ENCODE measurements around the gene CUL3.

Gene CUL3

GRCh38 chr2:224570328-224570993 lies 14.7 kb downstream of the CUL3 start:
- H3K27me3 Mint-ChIP-seq (ENCODE audit: low read depth) = no peaks in the 10 kb centered on the region
- no peak for DNase-seq (ENCODE audit: low spot score)
- H3K4me3 Mint-ChIP-seq = no peak overlapping the region
- H3K36me3 Mint-ChIP-seq (ENCODE audit: low read depth) = peaks cover 25% of the 10 kb centered on the region
- H3K9me3 Mint-ChIP-seq = peaks cover 6% of the 10 kb centered on the region
- peaks cover 36% of the 10 kb centered on the region for H3K4me1 Mint-ChIP-seq (ENCODE audit: low read depth)
- no peak overlapping the region for H3K27ac Mint-ChIP-seq

DNA sequence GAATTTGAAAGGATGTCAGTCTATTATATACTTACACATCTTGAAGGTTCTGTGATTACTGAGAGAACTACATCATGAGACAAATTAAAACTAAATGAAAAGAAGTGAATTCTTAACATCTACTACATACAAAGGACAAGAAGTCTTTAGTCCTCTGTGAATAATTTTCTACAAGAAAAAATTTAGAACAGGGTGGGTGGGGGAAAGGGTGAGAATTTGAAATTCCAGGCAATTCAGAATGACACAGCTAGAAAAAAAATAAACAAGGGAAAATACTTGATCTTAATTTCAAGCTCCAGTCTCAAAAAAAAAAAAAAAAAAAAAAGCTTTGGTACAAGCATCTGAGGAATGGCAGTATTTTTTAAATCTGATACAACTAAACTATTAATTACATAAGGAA lies 15.5 kb downstream of the CUL3 start:
- DNase-seq (ENCODE audit: low spot score) = no peak
- Mint-ChIP-seq H3K4me3 (no peak overlapping the region), H3K9me3 (peaks cover 6% of the 10 kb centered on the region), H3K4me1 (ENCODE audit: low read depth) (peaks cover 33% of the 10 kb centered on the region), H3K27ac (no peak overlapping the region), H3K27me3 (ENCODE audit: low read depth) (no peaks in the 10 kb centered on the region), H3K36me3 (ENCODE audit: low read depth) (peaks cover 29% of the 10 kb centered on the region)

DNA sequence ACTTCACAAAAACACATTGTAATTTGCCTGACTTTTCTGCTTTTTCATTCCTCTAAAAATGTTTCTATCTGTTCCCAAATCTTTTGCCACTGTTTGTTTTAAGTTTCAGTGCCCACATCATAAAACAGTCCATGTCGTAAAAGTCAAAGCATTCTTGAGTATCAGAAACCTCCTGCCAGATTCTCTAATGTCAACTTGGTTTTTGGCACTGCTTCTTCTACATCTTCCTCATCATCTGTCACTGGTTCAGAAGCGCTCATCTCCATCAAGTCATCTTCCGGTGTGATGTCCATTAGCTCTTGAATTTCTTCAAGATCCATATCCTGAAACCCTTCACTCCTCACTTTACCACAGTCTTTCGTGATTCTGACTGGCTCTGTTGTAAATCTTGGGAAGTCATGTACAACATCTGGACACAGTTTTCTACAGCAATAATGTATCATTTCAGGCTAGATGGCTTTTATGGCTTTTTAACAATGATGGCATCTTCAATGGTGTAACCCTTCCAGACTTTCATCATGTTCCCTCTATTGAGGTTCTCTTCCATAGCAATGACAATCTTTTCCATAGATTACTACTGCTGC lies 19.6 kb downstream of the CUL3 start:
- peaks cover 6% of the 10 kb centered on the region for H3K9me3 Mint-ChIP-seq
- H3K4me1 Mint-ChIP-seq (ENCODE audit: low read depth) = peaks cover 29% of the 10 kb centered on the region
- no peak overlapping the region for H3K27ac Mint-ChIP-seq
- peaks cover 31% of the 10 kb centered on the region for H3K36me3 Mint-ChIP-seq (ENCODE audit: low read depth)
- H3K4me3 Mint-ChIP-seq = no peak overlapping the region
- no peaks in the 10 kb centered on the region for H3K27me3 Mint-ChIP-seq (ENCODE audit: low read depth)
- DNase-seq (ENCODE audit: low spot score) = no peak

DNA sequence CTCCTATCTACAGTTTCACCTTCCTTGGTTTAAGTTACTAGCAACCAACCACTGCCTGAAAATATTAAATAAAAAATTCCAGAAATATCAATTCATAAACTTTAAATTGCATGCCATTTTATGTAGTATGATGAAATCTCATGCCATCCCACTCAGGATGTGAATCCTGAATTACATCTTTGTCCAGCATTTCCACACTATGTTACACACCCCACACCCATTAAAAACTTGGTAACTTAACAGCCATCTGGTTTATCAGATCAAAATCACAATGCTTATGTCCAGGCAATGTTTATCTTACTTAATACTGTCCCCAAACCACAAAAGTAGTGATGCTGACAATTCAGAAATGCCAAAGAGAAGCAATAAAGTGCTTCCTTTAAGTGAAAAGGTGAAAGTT lies 21.6 kb downstream of the CUL3 start:
- DNase-seq (ENCODE audit: low spot score) = no peak
- no peak overlapping the region for H3K27ac Mint-ChIP-seq
- peaks cover 29% of the 10 kb centered on the region for H3K36me3 Mint-ChIP-seq (ENCODE audit: low read depth)
- peaks cover 6% of the 10 kb centered on the region for H3K9me3 Mint-ChIP-seq
- H3K27me3 Mint-ChIP-seq (ENCODE audit: low read depth) = no peaks in the 10 kb centered on the region
- peaks cover 23% of the 10 kb centered on the region for H3K4me1 Mint-ChIP-seq (ENCODE audit: low read depth)
- H3K4me3 Mint-ChIP-seq = no peak overlapping the region

- H3K4me1 Mint-ChIP-seq (ENCODE audit: low read depth) = peaks cover 21% of the 10 kb centered on the region
- H3K4me3 Mint-ChIP-seq = no peak overlapping the region
- peaks cover 3% of the 10 kb centered on the region for H3K9me3 Mint-ChIP-seq
- no peak overlapping the region for H3K27ac Mint-ChIP-seq
- H3K27me3 Mint-ChIP-seq (ENCODE audit: low read depth) = no peaks in the 10 kb centered on the region
- peaks cover 29% of the 10 kb centered on the region for H3K36me3 Mint-ChIP-seq (ENCODE audit: low read depth)
- no peak for DNase-seq (ENCODE audit: low spot score)
Measured at GRCh38 chr2:224562831-224563230, 22.3 kb downstream of the CUL3 start.

DNA sequence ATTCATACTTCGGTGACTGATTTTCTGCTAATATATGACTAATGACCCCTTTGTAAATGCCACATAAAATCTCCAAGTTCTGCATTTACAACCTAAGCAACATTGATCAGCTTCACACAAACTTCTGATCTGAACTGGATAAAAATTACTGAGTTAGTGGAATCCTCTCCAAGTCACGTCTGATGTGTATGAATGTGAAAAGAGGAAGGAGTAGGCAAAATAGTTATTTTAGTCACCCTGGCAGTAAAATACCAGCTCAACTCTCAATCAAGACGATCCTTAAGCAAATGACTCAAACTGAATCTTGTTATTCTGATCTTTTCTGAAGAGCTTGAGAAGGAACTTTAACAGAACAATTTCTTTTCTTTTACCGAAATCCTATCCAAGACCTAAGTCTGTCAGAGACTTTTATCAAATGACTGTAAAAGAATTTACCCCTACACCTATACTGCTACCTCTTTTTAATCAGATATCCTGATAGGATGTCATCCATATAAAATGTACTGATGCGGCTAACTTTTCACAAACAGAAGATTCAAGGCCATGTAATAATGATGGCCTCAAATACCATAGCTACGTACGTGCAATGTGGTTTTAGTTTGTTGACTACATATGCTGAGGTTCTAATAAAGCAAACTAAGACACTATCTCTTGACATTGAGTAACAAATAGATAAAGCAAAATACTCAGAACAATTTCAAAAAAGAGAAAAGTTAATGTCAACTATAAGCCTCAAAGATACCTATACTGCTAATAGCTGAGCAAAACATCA lies 23.7 kb downstream of the CUL3 start:
- no peak overlapping the region for H3K27ac Mint-ChIP-seq
- H3K9me3 Mint-ChIP-seq = no peaks in the 10 kb centered on the region
- H3K4me1 Mint-ChIP-seq (ENCODE audit: low read depth) = peaks cover 20% of the 10 kb centered on the region
- DNase-seq (ENCODE audit: low spot score) = no peak
- H3K4me3 Mint-ChIP-seq = no peak overlapping the region
- H3K36me3 Mint-ChIP-seq (ENCODE audit: low read depth) = peaks cover 22% of the 10 kb centered on the region
- no peaks in the 10 kb centered on the region for H3K27me3 Mint-ChIP-seq (ENCODE audit: low read depth)

- H3K4me3 Mint-ChIP-seq = no peak overlapping the region
- DNase-seq (ENCODE audit: low spot score) = no peak
- H3K27me3 Mint-ChIP-seq (ENCODE audit: low read depth) = no peaks in the 10 kb centered on the region
- H3K36me3 Mint-ChIP-seq (ENCODE audit: low read depth) = peaks cover 21% of the 10 kb centered on the region
- no peaks in the 10 kb centered on the region for H3K9me3 Mint-ChIP-seq
- H3K4me1 Mint-ChIP-seq (ENCODE audit: low read depth) = peaks cover 23% of the 10 kb centered on the region
- no peak overlapping the region for H3K27ac Mint-ChIP-seq
Measured at GRCh38 chr2:224560549-224560948, 24.6 kb downstream of the CUL3 start.

DNA sequence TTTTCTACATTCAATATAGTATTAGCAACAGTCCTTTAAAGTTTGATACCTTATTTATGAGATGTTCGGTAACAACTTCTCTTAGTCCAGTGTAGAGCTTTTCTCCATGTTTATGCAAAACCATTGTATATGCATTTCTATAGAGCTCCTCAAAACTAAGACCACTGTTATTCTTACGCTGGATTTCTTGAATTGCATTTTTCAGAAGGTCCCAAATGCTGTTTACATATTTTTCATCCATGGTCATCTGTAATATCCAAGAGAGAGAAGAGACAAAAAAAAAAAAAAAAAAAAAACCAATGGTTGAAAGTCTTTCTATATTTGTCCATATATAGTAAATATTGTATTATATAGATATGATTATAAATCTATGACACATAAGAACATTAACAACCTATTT lies 27.6 kb downstream of the CUL3 start:
- H3K4me3 Mint-ChIP-seq = no peak overlapping the region
- no peak overlapping the region for H3K27ac Mint-ChIP-seq
- H3K27me3 Mint-ChIP-seq (ENCODE audit: low read depth) = no peaks in the 10 kb centered on the region
- DNase-seq (ENCODE audit: low spot score) = no peak
- peaks cover 29% of the 10 kb centered on the region for H3K4me1 Mint-ChIP-seq (ENCODE audit: low read depth)
- H3K9me3 Mint-ChIP-seq = no peaks in the 10 kb centered on the region
- H3K36me3 Mint-ChIP-seq (ENCODE audit: low read depth) = peaks cover 24% of the 10 kb centered on the region

GRCh38 chr2:224556381-224556780 lies 28.8 kb downstream of the CUL3 start:
- no peak for DNase-seq (ENCODE audit: low spot score)
- Mint-ChIP-seq H3K9me3 (no peaks in the 10 kb centered on the region), H3K27ac (no peak overlapping the region), H3K27me3 (ENCODE audit: low read depth) (no peaks in the 10 kb centered on the region), H3K4me3 (no peak overlapping the region), H3K4me1 (ENCODE audit: low read depth) (peaks cover 28% of the 10 kb centered on the region), H3K36me3 (ENCODE audit: low read depth) (peaks cover 25% of the 10 kb centered on the region)

GRCh38 chr2:224555823-224556366 lies 29.3 kb downstream of the CUL3 start:
- no peak overlapping the region for H3K27ac Mint-ChIP-seq
- H3K4me3 Mint-ChIP-seq = no peak overlapping the region
- peaks cover 25% of the 10 kb centered on the region for H3K36me3 Mint-ChIP-seq (ENCODE audit: low read depth)
- peaks cover 28% of the 10 kb centered on the region for H3K4me1 Mint-ChIP-seq (ENCODE audit: low read depth)
- H3K9me3 Mint-ChIP-seq = no peaks in the 10 kb centered on the region
- DNase-seq (ENCODE audit: low spot score) = no peak
- H3K27me3 Mint-ChIP-seq (ENCODE audit: low read depth) = no peaks in the 10 kb centered on the region

DNA sequence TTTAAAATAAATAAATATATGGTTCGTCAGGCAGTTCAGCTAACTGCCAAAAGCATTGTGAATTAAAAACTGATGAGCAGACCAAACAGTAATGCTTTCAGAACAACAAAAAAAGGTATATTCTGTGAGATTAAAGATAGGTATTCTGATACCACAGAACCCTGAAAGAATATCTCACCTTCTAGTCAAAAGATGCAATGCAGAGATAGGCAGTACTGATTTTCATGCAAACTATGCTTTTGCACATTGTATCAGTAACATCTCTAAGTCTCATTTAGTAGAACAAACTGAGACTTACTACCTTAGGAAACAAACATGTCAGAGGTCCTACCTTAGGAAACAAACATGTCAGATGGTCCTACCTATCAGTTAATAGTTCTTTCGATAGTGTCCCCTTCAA lies 32.4 kb downstream of the CUL3 start:
- no peaks in the 10 kb centered on the region for H3K9me3 Mint-ChIP-seq
- peaks cover 34% of the 10 kb centered on the region for H3K36me3 Mint-ChIP-seq (ENCODE audit: low read depth)
- DNase-seq (ENCODE audit: low spot score) = no peak
- H3K4me1 Mint-ChIP-seq (ENCODE audit: low read depth) = peaks cover 28% of the 10 kb centered on the region
- no peaks in the 10 kb centered on the region for H3K27me3 Mint-ChIP-seq (ENCODE audit: low read depth)
- H3K27ac Mint-ChIP-seq = peak overlapping the region; percentile 35
- H3K4me3 Mint-ChIP-seq = no peak overlapping the region

DNA sequence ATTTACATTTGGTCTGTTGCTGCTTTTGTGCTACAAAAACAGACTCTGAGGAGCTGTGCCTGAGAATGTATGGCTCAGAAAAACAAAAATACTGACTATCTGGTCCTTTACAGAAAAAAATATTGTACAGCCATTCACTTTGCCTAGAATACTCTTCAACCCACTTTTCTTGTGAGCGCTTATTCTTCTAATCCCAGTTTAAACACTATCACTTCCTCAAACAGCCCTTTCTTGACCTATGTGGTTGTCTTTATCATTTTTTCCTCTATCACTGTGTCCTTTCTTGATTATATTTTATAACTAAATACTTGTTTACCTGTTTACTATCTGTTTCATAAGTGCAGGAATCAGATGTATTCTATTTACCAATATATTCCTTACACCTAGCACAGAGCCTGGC lies 33.5 kb downstream of the CUL3 start:
- Mint-ChIP-seq H3K9me3 (no peaks in the 10 kb centered on the region), H3K4me3 (no peak overlapping the region), H3K27me3 (ENCODE audit: low read depth) (no peaks in the 10 kb centered on the region), H3K4me1 (ENCODE audit: low read depth) (peaks cover 32% of the 10 kb centered on the region), H3K27ac (no peak overlapping the region), H3K36me3 (ENCODE audit: low read depth) (peaks cover 39% of the 10 kb centered on the region)
- DNase-seq (ENCODE audit: low spot score) = no peak

- H3K9me3 Mint-ChIP-seq = no peaks in the 10 kb centered on the region
- H3K4me1 Mint-ChIP-seq (ENCODE audit: low read depth) = peaks cover 8% of the 10 kb centered on the region
- no peak overlapping the region for H3K27ac Mint-ChIP-seq
- H3K27me3 Mint-ChIP-seq (ENCODE audit: low read depth) = no peaks in the 10 kb centered on the region
- H3K4me3 Mint-ChIP-seq = no peak overlapping the region
- DNase-seq (ENCODE audit: low spot score) = no peak
- peaks cover 37% of the 10 kb centered on the region for H3K36me3 Mint-ChIP-seq (ENCODE audit: low read depth)
Measured at GRCh38 chr2:224546926-224547325, 38.2 kb downstream of the CUL3 start.

All from T-helper 2 cell treated with Interferon-gamma antibody and Interleukin-4, amounts not matched to agents 5 μg/mL and 100 μg/mL, for 36 hours (primary cell).